GM12872 (cell line): ENCODE results near the gene TTC27.

ENCODE experiments used
- TF ChIP-seq, protein P1 (sequence below): IDR thresholded peaks from 3 replicates; pipeline ENCODE4 v1.5.1; 2011; ENCODE audit warnings: low read depth, mild to moderate bottlenecking, low read length, moderate library complexity; ENCODE audit not compliant: insufficient read depth

The TTC27 gene

DNA sequence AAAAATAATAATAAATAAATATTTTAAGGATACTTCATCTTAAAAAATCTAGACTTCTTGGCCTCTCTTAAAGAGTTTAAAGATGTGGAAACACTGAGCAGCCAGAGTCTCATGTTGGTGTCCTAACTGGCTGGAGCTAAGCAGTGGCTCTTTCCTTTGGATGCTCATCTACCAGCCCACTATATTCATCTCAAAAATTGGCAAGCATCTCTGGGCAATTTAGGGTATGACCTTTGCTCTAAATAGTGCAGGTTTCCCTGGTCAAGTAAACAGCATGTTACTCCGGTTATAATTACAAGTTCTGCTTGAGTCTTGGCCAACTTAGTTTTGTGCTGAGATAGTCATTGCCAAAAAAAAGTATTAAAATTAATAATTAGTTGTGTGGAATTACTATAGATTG is 117.8 kb downstream of the TTC27 start:
- TF ChIP-seq, protein P1, sequence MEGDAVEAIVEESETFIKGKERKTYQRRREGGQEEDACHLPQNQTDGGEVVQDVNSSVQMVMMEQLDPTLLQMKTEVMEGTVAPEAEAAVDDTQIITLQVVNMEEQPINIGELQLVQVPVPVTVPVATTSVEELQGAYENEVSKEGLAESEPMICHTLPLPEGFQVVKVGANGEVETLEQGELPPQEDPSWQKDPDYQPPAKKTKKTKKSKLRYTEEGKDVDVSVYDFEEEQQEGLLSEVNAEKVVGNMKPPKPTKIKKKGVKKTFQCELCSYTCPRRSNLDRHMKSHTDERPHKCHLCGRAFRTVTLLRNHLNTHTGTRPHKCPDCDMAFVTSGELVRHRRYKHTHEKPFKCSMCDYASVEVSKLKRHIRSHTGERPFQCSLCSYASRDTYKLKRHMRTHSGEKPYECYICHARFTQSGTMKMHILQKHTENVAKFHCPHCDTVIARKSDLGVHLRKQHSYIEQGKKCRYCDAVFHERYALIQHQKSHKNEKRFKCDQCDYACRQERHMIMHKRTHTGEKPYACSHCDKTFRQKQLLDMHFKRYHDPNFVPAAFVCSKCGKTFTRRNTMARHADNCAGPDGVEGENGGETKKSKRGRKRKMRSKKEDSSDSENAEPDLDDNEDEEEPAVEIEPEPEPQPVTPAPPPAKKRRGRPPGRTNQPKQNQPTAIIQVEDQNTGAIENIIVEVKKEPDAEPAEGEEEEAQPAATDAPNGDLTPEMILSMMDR, result no peak

DNA sequence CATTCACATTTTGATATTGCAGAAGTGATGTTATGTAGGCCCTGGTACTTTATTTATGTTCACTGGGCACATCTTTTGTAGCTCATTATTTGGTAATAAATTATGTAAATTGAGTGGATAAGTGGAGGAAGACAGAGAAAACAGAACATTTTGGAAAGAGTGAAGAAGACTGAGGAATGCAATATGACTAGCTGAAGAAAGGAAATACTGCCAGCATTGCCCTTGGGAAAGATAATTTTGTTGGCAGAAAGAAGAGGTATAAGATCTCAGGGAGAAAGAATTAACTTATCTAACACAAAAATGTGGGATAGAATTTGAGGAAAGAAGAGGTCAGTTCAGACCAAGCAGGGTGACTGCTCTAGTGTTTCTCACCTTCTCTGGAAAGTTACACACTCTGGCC is 118.8 kb downstream of the TTC27 start:
- TF ChIP-seq, protein P1, result no peak

DNA sequence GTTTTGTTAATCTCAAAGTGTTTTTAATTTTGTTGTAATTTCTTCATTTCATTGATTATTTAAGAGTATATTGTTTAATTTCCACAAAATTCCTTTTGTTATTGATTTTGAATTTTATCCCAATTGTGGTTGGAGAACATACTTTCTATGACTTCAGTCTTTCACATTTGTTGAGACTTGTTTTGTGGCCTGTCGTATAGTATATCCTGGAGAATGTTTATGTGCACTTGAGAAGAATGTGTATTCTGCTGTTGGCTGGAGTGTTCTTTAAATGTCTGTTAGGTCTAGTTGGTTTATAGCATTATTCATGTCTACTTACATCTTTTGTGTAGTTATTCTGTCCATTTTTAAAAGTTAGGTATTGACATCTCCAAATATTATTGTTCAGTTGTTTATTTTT is 120.3 kb downstream of the TTC27 start:
- TF ChIP-seq, protein P1, result no peak

DNA sequence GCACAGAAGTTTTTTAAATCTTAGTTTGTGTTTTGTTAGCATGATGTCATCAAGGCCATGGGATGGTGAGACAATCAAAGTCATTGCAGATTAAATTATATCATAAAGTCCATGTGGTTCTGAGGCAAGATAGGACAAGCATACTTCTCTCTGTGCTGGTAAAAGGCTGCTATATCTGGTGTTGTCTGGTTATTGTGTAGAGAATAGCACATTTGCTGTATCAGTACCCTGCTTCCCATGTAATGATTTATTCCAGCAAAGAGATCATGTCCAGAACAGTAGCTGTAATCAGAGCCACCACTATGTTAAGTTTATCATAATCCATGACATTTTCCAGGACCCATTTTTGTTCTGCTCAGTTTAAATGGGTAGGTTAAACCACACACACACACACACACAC is 123.0 kb downstream of the TTC27 start:
- TF ChIP-seq, protein P1, result no peak

DNA sequence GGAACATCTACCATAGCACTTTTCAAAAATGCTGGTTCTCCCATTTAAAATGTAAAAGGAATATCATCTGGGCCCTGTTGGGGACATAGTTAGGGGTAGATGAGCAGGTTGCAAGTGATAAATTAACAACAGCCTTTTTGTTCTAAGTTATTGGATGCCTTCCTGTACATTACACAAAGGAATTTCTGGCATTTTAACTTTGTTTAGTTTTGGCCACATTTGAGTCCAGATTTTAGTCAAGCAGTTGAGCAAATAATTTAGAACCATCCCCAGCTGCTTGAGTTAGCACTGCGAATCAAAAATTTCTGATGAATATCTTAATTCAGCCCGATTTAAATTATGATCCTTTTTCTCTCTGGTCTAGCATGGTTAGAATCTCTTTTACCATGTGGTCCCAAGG is 124.4 kb downstream of the TTC27 start:
- TF ChIP-seq, protein P1, result no peak

DNA sequence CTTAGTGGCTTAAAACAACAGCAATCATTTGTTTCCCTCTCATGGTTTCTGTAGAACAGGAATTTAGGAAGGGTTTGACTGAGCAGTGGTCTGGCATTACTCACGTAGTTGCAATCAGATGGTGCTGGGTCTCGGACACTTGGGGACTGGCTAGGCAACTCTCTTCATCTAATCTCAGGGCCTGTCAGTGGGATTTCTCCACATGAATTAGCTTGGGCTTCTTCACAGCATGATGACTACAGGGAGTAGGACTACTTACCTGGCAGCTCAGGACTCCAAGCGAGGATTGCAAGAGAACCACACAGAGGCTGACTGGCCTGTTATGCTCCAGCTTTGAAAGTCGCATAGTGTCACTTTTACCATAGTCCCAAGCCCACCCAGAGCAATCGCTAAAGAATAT is 125.1 kb downstream of the TTC27 start:
- TF ChIP-seq, protein P1, result no peak

DNA sequence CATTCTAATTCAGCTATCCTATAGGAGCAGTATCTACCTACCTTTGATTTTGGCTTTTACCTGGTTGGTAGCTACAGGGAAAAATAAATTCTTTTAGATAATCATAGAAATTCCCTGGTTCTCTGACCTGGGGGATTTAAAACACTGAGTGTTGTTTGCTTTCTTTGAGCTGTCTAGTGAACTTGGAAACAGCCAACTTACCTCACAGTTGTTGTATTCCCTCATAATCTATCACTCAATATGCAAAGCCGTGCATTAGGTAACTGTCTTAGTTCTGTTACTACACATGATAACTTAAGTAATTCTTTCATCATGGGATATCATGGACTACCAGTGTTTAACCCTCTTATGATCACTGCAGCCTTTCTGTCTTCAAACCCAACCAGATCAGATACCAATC is 127.8 kb downstream of the TTC27 start:
- TF ChIP-seq, protein P1, result no peak
